Ammon's horn (tissue), 1 donor: ENCODE measurements around the gene ATCAY.
"Not testable (repeated sequence)": the region's sequence is repeated elsewhere in the genome, so short reads cannot be mapped to it uniquely, and the experiment has no call there.

ENCODE experiments used
- DNase-seq: peaks from one replicate; pipeline ENCODE4 v3.0.0-alpha.2; 2016; ENCODE audit warnings: low spot score

ATCAY gene

GRCh38 chr19:3902317-3902973, 22.0 kb downstream of the ATCAY start:
- DNase-seq = no peak

GRCh38 chr19:3904233-3904632, 23.7 kb downstream of the ATCAY start:
- DNase-seq = no peak

- no peak for DNase-seq
Measured at GRCh38 chr19:3907626-3908265, 27.3 kb downstream of the ATCAY start.

- no peak for DNase-seq
Measured at GRCh38 chr19:3908266-3909054, 28.0 kb downstream of the ATCAY start.

- DNase-seq = no peak
Measured at GRCh38 chr19:3910105-3910504, 29.6 kb downstream of the ATCAY start.

- no peak for DNase-seq
Measured at GRCh38 chr19:3914199-3914598, 33.7 kb downstream of the ATCAY start.

GRCh38 chr19:3916033-3916432, 35.5 kb downstream of the ATCAY start:
- no peak for DNase-seq

- no peak for DNase-seq
Measured at GRCh38 chr19:3919793-3920192, 39.3 kb downstream of the ATCAY start.

GRCh38 chr19:3923096-3923758, 42.7 kb downstream of the ATCAY start:
- DNase-seq = no peak

GRCh38 chr19:3923912-3924311, 43.4 kb downstream of the ATCAY start:
- DNase-seq = no peak

- DNase-seq = no peak
Measured at GRCh38 chr19:3931041-3931440, 50.6 kb downstream of the ATCAY start.

GRCh38 chr19:3932931-3933810, 52.7 kb downstream of the ATCAY start, which contains the start of gene NMRK2:
Gene NMRK2, plus strand, starts transcription at chr19:3933069. Its CDS starts 603 bp downstream, at chr19:3933672.
- no peak for DNase-seq

- no peak for DNase-seq
Measured at GRCh38 chr19:3936506-3937442, 56.3 kb downstream of the ATCAY start.

GRCh38 chr19:3938300-3938950, 57.9 kb downstream of the ATCAY start:
- not testable (repeated sequence) for DNase-seq

- DNase-seq = no peak
Measured at GRCh38 chr19:3942790-3943409, 62.4 kb downstream of the ATCAY start.

- no peak for DNase-seq
Measured at GRCh38 chr19:3944018-3944721, 63.7 kb downstream of the ATCAY start.

GRCh38 chr19:3945838-3946237, 65.4 kb downstream of the ATCAY start:
- DNase-seq = no peak

GRCh38 chr19:3947316-3947933, 66.9 kb downstream of the ATCAY start:
- not testable (repeated sequence) for DNase-seq
